Activated CD4-positive, alpha-beta T cell treated with anti-CD3 and anti-CD28 coated beads, Interleukin-10, Interleukin-2, amounts not matched to agents 100 ng/mL and 50 ng/mL, durations not matched to agents 16 hours and 8 hours (primary cell): ENCODE data around the gene NDUFV2.
"Not testable (repeated sequence)": the region's sequence is repeated elsewhere in the genome, so short reads cannot be mapped to it uniquely, and the experiment has no call there.

ENCODE experiments used
- DNase-seq: peaks from one replicate; pipeline ENCODE4 v3.0.0-alpha.2; 2020

Gene NDUFV2

GRCh38 chr18:9157806-9158205 is 55.3 kb downstream of the NDUFV2 start:
- DNase-seq, result no peak

GRCh38 chr18:9160014-9160413 is 57.5 kb downstream of the NDUFV2 start:
- no peak for DNase-seq

GRCh38 chr18:9162663-9163062 is 60.2 kb downstream of the NDUFV2 start:
- DNase-seq, result not testable (repeated sequence)

- DNase-seq, result not testable (repeated sequence)
These were observed 61.6 kb downstream of the NDUFV2 start for GRCh38 chr18:9164149-9164548.

- not testable (repeated sequence) for DNase-seq
These were observed 63.4 kb downstream of the NDUFV2 start for GRCh38 chr18:9165883-9166282.

GRCh38 chr18:9169515-9169914 is 67.0 kb downstream of the NDUFV2 start:
- not testable (repeated sequence) for DNase-seq

- DNase-seq, result not testable (repeated sequence)
These were observed 69.4 kb downstream of the NDUFV2 start for GRCh38 chr18:9171919-9172318.

- DNase-seq, result no peak
These were observed 70.1 kb downstream of the NDUFV2 start for GRCh38 chr18:9172506-9173127.

GRCh38 chr18:9173770-9174233 is 71.3 kb downstream of the NDUFV2 start:
- DNase-seq, result peak; percentile 36

GRCh38 chr18:9174302-9174701 is 71.8 kb downstream of the NDUFV2 start:
- DNase-seq, result no peak

- DNase-seq, result no peak
These were observed 72.6 kb downstream of the NDUFV2 start for GRCh38 chr18:9175115-9175514.

- no peak for DNase-seq
These were observed 74.5 kb downstream of the NDUFV2 start for GRCh38 chr18:9177031-9177430.

GRCh38 chr18:9177466-9177865 is 75.0 kb downstream of the NDUFV2 start:
- DNase-seq, result no peak

GRCh38 chr18:9178557-9178956 is 76.1 kb downstream of the NDUFV2 start:
- DNase-seq, result no peak

- no peak for DNase-seq
These were observed 78.8 kb downstream of the NDUFV2 start for GRCh38 chr18:9181275-9181674.

GRCh38 chr18:9182852-9183399 is 80.4 kb downstream of the NDUFV2 start:
- DNase-seq, result no peak
